CD14-positive monocyte (primary cell): ENCODE data around the gene UGT1A9. TPM values are rescaled to one million over a fixed set of nuclear protein-coding genes. Genes with fewer than 3 reads are reported as not detected.

Source experiments
- DNase-seq, 3 donors: peaks; one replicate each; pipeline ENCODE4 v3.0.0-alpha.2; 2011 to 2022
- H2AFZ ChIP-seq: 2 replicates; pipeline ENCODE4 v1.6.0; 2012; ENCODE audit warnings: mild to moderate bottlenecking, low read depth, low read length, inconsistent platforms; ENCODE audit not compliant: insufficient read depth, poor library complexity, severe bottlenecking
- H3K27ac ChIP-seq, 2 donors: 1 replicate in 1 of 2; 2 replicates in 1 of 2; pipeline ENCODE4 v1.5.1; 2012 to 2013; ENCODE audit warnings: low read length in 2 of 2, control low read depth in 1 of 2, inconsistent platforms in 1 of 2, low read depth in 1 of 2, mild to moderate bottlenecking in 1 of 2
- H3K27me3 ChIP-seq, 2 donors: one replicate each; pipeline versions ENCODE4 v1.6.0 to v1.6.1; 2011 to 2013; ENCODE audit warnings: low read length in 2 of 2; ENCODE audit not compliant: control insufficient read depth in 2 of 2, insufficient read depth in 2 of 2
- H3K36me3 ChIP-seq, 2 donors: replicated peaks in 1 of 2; 1 replicate in 1 of 2; 2 replicates in 1 of 2; pipeline versions ENCODE4 v1.5.1 to v1.6.1; 2012 to 2013; ENCODE audit warnings: low read length in 2 of 2, control low read depth in 1 of 2, inconsistent platforms in 1 of 2, mild to moderate bottlenecking in 1 of 2; ENCODE audit not compliant: insufficient read depth in 2 of 2, control insufficient read depth in 1 of 2
- H3K4me1 ChIP-seq, 2 donors: 1 replicate in 1 of 2; 2 replicates in 1 of 2; pipeline versions ENCODE4 v1.5.1 to v1.6.1; 2012 to 2013; ENCODE audit warnings: low read length in 2 of 2, control low read depth in 1 of 2, inconsistent platforms in 1 of 2, mild to moderate bottlenecking in 1 of 2, moderate library complexity in 1 of 2; ENCODE audit not compliant: insufficient read depth in 2 of 2, control insufficient read depth in 1 of 2
- H3K4me2 ChIP-seq: replicated peaks from 2 replicates; pipeline ENCODE3; 2012; ENCODE audit warnings: low read length, moderate library complexity, mild to moderate bottlenecking; ENCODE audit not compliant: poor library complexity, severe bottlenecking; ENCODE audit errors: extremely low read depth
- H3K4me3 ChIP-seq, 3 experiments: fragments of 200-600 bp in 1 of 3; sonication (generic) in 1 of 3; replicated peaks in 1 of 3; 1 replicate in 2 of 3; 2 replicates in 1 of 3; pipeline ENCODE4 v1.5.1; 2011 to 2013; ENCODE audit warnings: low read length in 3 of 3, mild to moderate bottlenecking in 3 of 3, control low read depth in 2 of 3, low read depth in 2 of 3, inconsistent platforms in 1 of 3, moderate library complexity in 1 of 3
- H3K79me2 ChIP-seq: 2 replicates; pipeline ENCODE4 v1.6.0; 2012; ENCODE audit warnings: mild to moderate bottlenecking, control low read depth, inconsistent platforms, low read length, moderate library complexity; ENCODE audit not compliant: insufficient read depth
- H3K9ac ChIP-seq: 2 replicates; pipeline ENCODE4 v1.6.0; 2017; ENCODE audit warnings: low read length, mild to moderate bottlenecking; ENCODE audit not compliant: insufficient read depth, poor library complexity, severe bottlenecking
- H3K9me3 ChIP-seq, 2 donors: replicated peaks in 1 of 2; 1 replicate in 1 of 2; 2 replicates in 1 of 2; pipeline versions ENCODE4 v1.5.1 to v1.6.1; 2012 to 2013; ENCODE audit warnings: low read length in 2 of 2, control low read depth in 1 of 2; ENCODE audit not compliant: control insufficient read depth in 1 of 2, insufficient read depth in 1 of 2
- H4K20me1 ChIP-seq: 2 replicates; pipeline ENCODE4 v1.6.0; 2012; ENCODE audit warnings: mild to moderate bottlenecking, low read length, control low read depth, moderate library complexity; ENCODE audit not compliant: insufficient read depth
- H3K27ac Mint-ChIP-seq, 7 donors: one replicate each; pipeline ENCODE4 v1.8.0; 2020; ENCODE audit warnings: mild to moderate bottlenecking in 7 of 7, mixed read lengths in 7 of 7, moderate library complexity in 6 of 7, inconsistent platforms in 2 of 7
- H3K27me3 Mint-ChIP-seq, 3 donors: one replicate each; pipeline ENCODE4 v1.8.0; 2021 to 2022; ENCODE audit warnings: low read depth in 3 of 3, mild to moderate bottlenecking in 3 of 3, mixed read lengths in 3 of 3, moderate library complexity in 3 of 3, inconsistent platforms in 1 of 3
- H3K36me3 Mint-ChIP-seq, 2 donors: one replicate each; pipeline ENCODE4 v1.8.0; 2020; ENCODE audit warnings: mixed read lengths in 2 of 2, inconsistent platforms in 1 of 2, mild to moderate bottlenecking in 1 of 2
- H3K4me1 Mint-ChIP-seq: one replicate; pipeline ENCODE4 v1.8.0; 2020; ENCODE audit warnings: mild to moderate bottlenecking, mixed read lengths
- H3K4me3 Mint-ChIP-seq, 2 donors: one replicate each; pipeline ENCODE4 v1.8.0; 2020; ENCODE audit warnings: mild to moderate bottlenecking in 2 of 2, mixed read lengths in 2 of 2, moderate library complexity in 1 of 2
- H3K9me3 Mint-ChIP-seq, 7 donors: one replicate each; pipeline ENCODE4 v1.8.0; 2020 to 2022; ENCODE audit warnings: mixed read lengths in 7 of 7, mild to moderate bottlenecking in 6 of 7, moderate library complexity in 6 of 7, inconsistent platforms in 2 of 7
- CTCF ChIP-seq: fragments of 200-600 bp; IDR thresholded peaks from one replicate; pipeline ENCODE4 v1.8.0; 2022; ENCODE audit warnings: antibody characterized with exemption, mild to moderate bottlenecking
- WGBS: methylation state at CpG from one replicate; pipeline ENCODE4 v1.1.5; 2013; ENCODE audit warnings: missing lambda C conversion rate; ENCODE audit not compliant: insufficient coverage; 5-methylcytosine and 5-hydroxymethylcytosine counted together
- intact Hi-C, 2 donors: fragments of 100-400 bp; cut with micrococcal nuclease; formaldehyde crosslinking; loops; one replicate each; pipeline versions ENCODE4 v1.15.0 to v1.15.1; 2023
- polyA plus RNA-seq, 3 donors: library from polyadenylated mRNA; depleted of rRNA in 1 of 3; unstranded in 2 of 3; stranded (reverse) in 1 of 3; fragments of 300-500 nt in 2 of 3; fragments of >200 nt in 1 of 3; fragmentation: Illumina TruSeq in 2 of 3; gene quantifications; 1 replicate in 2 of 3; 2 replicates in 1 of 3; pipeline ENCODE4 v1.2.3, GENCODE V29; 2012 to 2021

The UGT1A9 gene
- polyA plus RNA-seq, 3 donors: not detected

- no peaks in the 10 kb centered on the region for H3K4me1 Mint-ChIP-seq
- no peak for TF ChIP-seq CTCF
- no peaks in the 10 kb centered on the region for H3K36me3 Mint-ChIP-seq
- H3K9ac ChIP-seq: no peak overlapping the region
- no peaks in the 10 kb centered on the region for H4K20me1 ChIP-seq
- H3K4me3 ChIP-seq: no peak overlapping the region
- no peak overlapping the region for H2AFZ ChIP-seq
- peaks cover 2 to 8% (median 7%) of the 10 kb centered on the region in 3 donors for H3K27me3 Mint-ChIP-seq
- 83% methylated on average over 1 of the region's 3 CpGs for WGBS
- DNase-seq: no peak
- no peaks in the 10 kb centered on the region for H3K4me1 ChIP-seq
- no peak overlapping the region for H3K27ac ChIP-seq
- intact Hi-C loops: no loop called here
- no peaks in the 10 kb centered on the region for H3K79me2 ChIP-seq
- no peak overlapping the region for H3K27ac Mint-ChIP-seq
- no peaks in the 10 kb centered on the region for H3K9me3 ChIP-seq
- no peaks in the 10 kb centered on the region for H3K27me3 ChIP-seq
- peaks cover 0 to 6% (median 2%) of the 10 kb centered on the region in 7 donors for H3K9me3 Mint-ChIP-seq
- H3K36me3 ChIP-seq: no peaks in the 10 kb centered on the region
- no peak overlapping the region for H3K4me3 Mint-ChIP-seq
- H3K4me2 ChIP-seq: no peak overlapping the region
These were observed 141.7 kb downstream of the UGT1A9 start for GRCh38 chr2:233813236-233814055.

- H2AFZ ChIP-seq: no peak overlapping the region
- H3K4me2 ChIP-seq: no peak overlapping the region
- no peak for DNase-seq
- no peaks in the 10 kb centered on the region for H3K27me3 ChIP-seq
- Mint-ChIP-seq H3K36me3 (no peaks in the 10 kb centered on the region), H3K4me1 (no peaks in the 10 kb centered on the region), H3K27me3 (peaks cover 2 to 8% (median 7%) of the 10 kb centered on the region in 3 donors), H3K27ac (no peak overlapping the region), H3K4me3 (no peak overlapping the region), H3K9me3 (peaks cover 0 to 6% (median 2%) of the 10 kb centered on the region in 7 donors)
- H3K9ac ChIP-seq: no peak overlapping the region
- no peaks in the 10 kb centered on the region for H3K9me3 ChIP-seq
- no peak for TF ChIP-seq CTCF
- H3K79me2 ChIP-seq: no peaks in the 10 kb centered on the region
- H3K4me1 ChIP-seq: no peaks in the 10 kb centered on the region
- intact Hi-C loops: no loop called here
- WGBS: 91% methylated on average over 1 of the region's 2 CpGs
- H3K27ac ChIP-seq: no peak overlapping the region
- no peak overlapping the region for H3K4me3 ChIP-seq
- H4K20me1 ChIP-seq: no peaks in the 10 kb centered on the region
- H3K36me3 ChIP-seq: no peaks in the 10 kb centered on the region
These were observed 142.5 kb downstream of the UGT1A9 start for GRCh38 chr2:233814056-233814835.
